Endometrium (tissue), 2 donors: ENCODE measurements around the gene LRRC75A.
"Not testable (repeated sequence)": the region's sequence is repeated elsewhere in the genome, so short reads cannot be mapped to it uniquely, and the experiment has no call there.

Experiments
- FAIRE-seq: peaks from 2 replicates; lab custom pipeline; 2012; peaks lifted over from hg19 to GRCh38; lab: Jason Lieb, UNC
- donor health status: control.
- donor health status: control.

Gene LRRC75A

DNA sequence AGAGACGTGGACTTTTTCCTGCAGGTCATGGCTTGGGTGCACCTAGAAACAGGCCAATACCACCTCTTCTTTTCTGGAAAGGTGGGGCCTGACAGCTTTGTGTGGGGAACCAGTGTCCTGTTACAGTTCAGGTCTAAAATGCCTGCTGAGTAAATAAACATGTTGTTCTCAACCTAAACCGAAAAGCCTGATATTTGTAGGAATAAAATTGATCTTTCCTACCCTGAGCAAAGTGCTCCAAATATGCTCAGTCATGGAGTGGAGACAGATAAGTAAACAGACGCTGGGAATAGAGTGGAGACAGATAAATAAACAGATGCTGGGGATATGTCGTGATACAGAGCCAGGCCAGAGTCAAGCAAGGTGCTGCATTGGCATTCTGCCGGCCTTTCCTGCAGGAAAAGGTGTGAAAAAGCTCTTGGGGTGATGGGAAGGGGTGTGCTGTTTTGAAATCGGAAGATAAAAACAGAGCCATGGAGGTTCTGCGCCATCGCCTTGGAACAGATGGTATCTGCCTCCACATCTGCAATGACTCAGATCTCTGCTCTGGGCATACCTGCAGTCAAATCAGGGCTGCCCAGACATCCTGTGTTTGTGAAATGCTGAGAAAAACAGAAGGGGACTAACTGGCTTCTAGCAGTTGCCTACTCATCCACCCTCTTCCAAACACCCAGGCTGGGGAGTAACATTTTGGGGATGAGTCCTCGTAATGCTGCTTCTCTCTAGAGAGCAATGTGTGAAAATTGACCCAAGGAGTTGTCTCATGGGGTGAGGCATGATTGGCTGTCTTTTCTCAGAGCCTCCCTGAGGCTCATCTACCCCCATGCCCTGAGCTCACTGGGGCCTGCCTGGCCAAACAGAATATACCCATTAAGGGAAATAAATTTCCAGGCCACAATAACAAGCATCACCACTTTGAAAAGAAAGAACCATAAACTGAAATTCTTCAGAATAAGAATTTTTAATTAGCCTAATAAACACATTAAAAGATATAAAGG, 93.4 kb downstream of the LRRC75A start:
- no peak for FAIRE-seq

- FAIRE-seq, result not testable (repeated sequence)
Observed at GRCh38 chr17:16396693-16397092, 95.3 kb downstream of the LRRC75A start.

DNA sequence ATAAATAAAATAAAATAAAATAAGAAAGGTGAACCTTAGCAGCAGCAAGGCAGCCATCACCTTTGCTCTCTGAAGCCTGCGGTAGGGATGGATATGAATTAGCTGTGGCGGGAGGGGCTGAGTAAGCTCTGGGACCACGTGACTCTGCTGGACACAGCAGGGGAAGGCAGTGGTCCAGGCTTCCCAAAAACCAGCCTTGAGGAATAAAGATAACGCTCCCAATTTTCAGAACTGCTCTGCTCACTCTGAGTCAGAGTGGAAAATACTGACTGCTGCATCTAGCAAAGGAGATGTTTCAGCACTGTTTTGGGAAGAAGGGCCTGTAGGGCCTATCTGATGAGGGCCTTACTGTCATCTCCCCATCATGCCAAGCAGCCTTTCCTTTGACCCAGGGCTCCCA, 96.1 kb downstream of the LRRC75A start:
- not testable (repeated sequence) for FAIRE-seq

DNA sequence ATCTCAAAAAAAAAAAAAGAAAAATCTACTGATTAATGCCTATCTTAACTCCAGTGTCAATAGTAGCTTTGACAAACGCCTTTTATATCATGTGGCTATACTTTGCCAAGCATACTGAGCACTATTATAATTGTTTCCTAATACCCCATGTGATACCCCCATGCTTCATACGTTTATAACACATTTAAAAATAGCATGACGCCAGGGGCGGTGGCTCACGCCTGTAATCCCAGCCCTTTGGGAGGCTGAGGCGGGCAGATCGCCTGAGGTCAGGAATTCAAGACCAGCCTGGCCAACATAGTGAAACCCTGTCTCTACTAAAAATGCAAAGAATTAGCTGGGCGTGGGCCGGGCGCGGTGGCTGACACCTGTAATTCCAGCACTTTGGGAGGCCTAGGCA, 99.5 kb downstream of the LRRC75A start:
- not testable (repeated sequence) for FAIRE-seq
